ENCODE data around the gene RPP40. TPM values are rescaled to one million over a fixed set of nuclear protein-coding genes. Genes with fewer than 3 reads are reported as not detected.
A peak's percentile ranks its signal among the peaks of the same experiment; 100 is the strongest.

RPP40 gene
- total RNA-seq, 1 donor from 2014 or later: not detected

DNA sequence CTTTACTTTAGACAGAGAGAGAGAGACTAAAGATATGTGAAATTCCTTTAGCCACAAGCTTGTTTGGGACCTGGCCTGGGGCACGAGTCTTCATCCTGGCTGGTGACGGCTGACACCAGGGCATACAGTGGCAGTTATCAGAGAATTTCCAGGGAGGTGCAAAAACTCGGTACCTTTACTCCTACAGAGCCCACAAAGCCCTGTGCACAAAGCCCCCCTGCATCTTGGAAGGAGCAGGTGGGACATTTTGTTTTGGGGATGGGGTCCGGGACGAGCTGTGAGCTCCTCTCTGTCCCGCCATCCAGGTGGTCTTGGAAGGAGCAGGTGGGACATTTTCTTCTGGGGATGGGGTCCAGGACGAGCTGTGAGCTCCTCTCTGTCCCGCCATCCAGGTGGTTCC, 28.9 kb downstream of the RPP40 start:
- Histone ChIP-seq H3K27ac (peak overlapping the region; percentile 60 to 64), H3K27me3 (no peaks in the 10 kb centered on the region), H3K4me3 (no peak overlapping the region), H3K4me1 (peaks cover 0 to 8% of the 10 kb centered on the region in 2 donors), H3K36me3 (no peaks in the 10 kb centered on the region), H3K9me3 (peaks cover 0 to 11% of the 10 kb centered on the region in 2 donors)
- no peak for TF ChIP-seq CTCF (IDR thresholded peaks at IDR 0.05)
- no peak for DNase-seq (ENCODE audit: low spot score in 2 of 2)
- intact Hi-C loops (cut with DNase I): no loop called here

DNA sequence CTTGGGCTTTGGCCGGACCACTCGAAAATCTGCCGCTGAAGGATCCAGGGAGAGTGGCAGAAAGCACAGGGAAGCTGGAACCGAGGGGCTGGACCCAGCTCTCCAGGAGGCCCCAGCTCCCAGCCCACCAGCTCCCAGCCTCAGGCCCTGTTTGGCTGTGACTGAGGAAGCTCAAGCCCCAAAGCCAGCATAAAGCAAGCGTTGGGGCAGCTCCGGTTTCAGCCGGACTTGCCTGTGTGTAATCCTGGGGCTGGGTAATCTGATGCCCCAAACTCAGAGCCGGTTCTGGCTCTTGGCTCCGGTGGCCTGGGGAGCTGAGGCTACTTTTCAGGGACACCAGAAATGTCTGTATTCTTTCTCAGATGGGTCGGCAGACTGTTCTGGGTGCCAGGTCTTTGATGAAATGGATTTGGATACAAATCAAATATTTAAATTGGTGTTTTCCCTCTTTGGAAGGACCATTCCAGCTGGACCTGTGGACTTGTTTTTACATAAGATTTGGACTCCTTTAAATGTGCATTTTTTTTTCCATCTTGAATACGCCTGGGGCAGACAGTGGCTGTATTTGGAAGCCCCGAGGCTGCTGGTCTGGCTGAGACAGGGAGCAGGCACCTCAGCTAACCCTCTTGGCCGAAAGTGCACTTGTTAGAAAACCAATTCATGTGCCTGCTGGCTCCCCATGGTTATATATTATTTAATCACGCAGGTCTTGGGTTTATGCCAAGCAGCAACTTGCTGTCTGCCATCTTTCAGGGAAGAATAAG, 29.7 kb downstream of the RPP40 start:
- H3K4me3 ChIP-seq: peak overlapping the region in 1 of 2 donors; percentile 0
- intact Hi-C loops (cut with DNase I): no loop called here
- peaks cover 0 to 8% of the 10 kb centered on the region in 2 donors for H3K4me1 ChIP-seq
- H3K36me3 ChIP-seq: no peaks in the 10 kb centered on the region
- no peak for DNase-seq (ENCODE audit: low spot score in 2 of 2)
- TF ChIP-seq CTCF (IDR thresholded peaks at IDR 0.05): no peak
- peaks cover 0 to 4% of the 10 kb centered on the region in 2 donors for H3K9me3 ChIP-seq
- H3K27ac ChIP-seq: peak overlapping the region; percentile 60 to 64
- H3K27me3 ChIP-seq: no peaks in the 10 kb centered on the region

GRCh38 chr6:4973415-4973814, 30.4 kb downstream of the RPP40 start:
- DNase-seq (ENCODE audit: low spot score in 2 of 2): no peak
- intact Hi-C loops (cut with DNase I): no loop called here
- H3K36me3 ChIP-seq: no peaks in the 10 kb centered on the region
- H3K27ac ChIP-seq: peak overlapping the region in 1 of 2 donors; percentile 64
- H3K9me3 ChIP-seq: no peaks in the 10 kb centered on the region
- no peak for TF ChIP-seq CTCF (IDR thresholded peaks at IDR 0.05)
- no peak overlapping the region for H3K4me3 ChIP-seq
- peaks cover 0 to 8% of the 10 kb centered on the region in 2 donors for H3K4me1 ChIP-seq
- H3K27me3 ChIP-seq: no peaks in the 10 kb centered on the region

- Histone ChIP-seq H3K27me3 (no peaks in the 10 kb centered on the region), H3K4me1 (peaks cover 0 to 8% of the 10 kb centered on the region in 2 donors), H3K27ac (no peak overlapping the region), H3K4me3 (no peak overlapping the region), H3K36me3 (no peaks in the 10 kb centered on the region), H3K9me3 (no peaks in the 10 kb centered on the region)
- TF ChIP-seq CTCF (IDR thresholded peaks at IDR 0.05): no peak
- DNase-seq (ENCODE audit: low spot score in 2 of 2): no peak
- intact Hi-C loops (cut with DNase I): no loop called here
Measured at GRCh38 chr6:4972438-4972837, 31.4 kb downstream of the RPP40 start.

GRCh38 chr6:4971851-4972250, 32.0 kb downstream of the RPP40 start:
- intact Hi-C loops (cut with DNase I): no loop called here
- DNase-seq (ENCODE audit: low spot score in 2 of 2): no peak
- no peak for TF ChIP-seq CTCF (IDR thresholded peaks at IDR 0.05)
- H3K4me3 ChIP-seq: no peak overlapping the region
- no peaks in the 10 kb centered on the region for H3K36me3 ChIP-seq
- H3K27ac ChIP-seq: no peak overlapping the region
- H3K4me1 ChIP-seq: peaks cover 0 to 8% of the 10 kb centered on the region in 2 donors
- H3K9me3 ChIP-seq: no peaks in the 10 kb centered on the region
- H3K27me3 ChIP-seq: no peaks in the 10 kb centered on the region
